Kidney glomerular epithelial cell (primary cell): Measurements from ENCODE around the gene SCMH1.

Experiments used
- DNase-seq: peaks from one replicate; lab custom pipeline; 2025; lab: John Stamatoyannopoulos, UW

SCMH1 gene

DNA sequence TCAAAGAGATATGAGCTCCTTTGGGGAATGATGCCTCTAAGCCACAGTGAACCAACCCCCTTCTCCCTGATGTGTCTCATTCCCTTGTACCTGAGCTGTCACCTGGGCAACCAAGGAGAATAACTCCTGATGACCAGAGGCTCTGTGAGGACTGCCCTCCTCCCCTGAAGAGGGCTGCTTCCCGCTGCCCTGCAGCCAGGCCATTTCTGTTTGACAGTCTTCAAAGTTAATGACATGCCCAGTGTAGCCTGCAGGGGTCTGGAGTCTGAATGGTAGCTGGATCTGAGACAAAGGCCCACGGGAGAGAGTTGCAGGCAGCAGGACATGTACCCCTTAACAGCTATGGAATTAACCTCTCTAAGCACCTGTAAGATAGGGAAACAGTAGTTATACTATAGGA, 217.2 kb downstream of the SCMH1 start:
- DNase-seq: no peak

DNA sequence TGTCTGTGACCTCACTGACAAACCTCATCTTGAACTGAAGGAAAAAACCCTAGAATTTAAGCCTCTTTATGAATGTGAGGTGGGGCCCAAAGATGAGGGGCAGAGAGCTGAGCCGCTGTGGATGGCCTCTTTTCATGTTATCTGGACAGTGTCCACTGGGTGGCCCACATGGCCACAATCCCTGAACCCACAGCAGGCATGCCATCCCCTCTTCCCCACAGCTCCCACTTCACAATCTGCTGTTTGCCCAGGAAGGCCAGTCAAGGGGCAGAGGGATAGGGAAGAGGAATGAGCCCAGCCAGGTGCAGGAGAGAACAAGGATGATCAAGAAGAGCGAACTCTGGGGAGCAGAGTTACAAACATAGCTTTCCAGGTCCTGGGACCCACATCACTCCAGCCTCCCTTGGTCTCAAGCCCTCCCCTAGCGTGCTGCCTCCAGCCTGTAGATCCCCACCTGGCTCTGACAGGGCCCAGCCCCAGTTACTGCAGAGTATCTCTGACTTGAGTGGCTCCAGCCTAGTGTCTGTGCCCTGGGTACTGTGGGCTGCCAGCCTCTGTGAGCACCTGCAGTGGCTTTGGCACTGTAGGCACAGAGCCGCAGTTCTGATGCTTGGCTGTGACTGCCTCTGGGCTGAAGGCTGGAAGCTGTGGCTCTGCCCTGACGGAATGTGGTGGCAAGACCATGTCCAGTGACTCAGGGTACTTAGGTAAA, 218.7 kb downstream of the SCMH1 start:
- DNase-seq: peak; percentile 5

DNA sequence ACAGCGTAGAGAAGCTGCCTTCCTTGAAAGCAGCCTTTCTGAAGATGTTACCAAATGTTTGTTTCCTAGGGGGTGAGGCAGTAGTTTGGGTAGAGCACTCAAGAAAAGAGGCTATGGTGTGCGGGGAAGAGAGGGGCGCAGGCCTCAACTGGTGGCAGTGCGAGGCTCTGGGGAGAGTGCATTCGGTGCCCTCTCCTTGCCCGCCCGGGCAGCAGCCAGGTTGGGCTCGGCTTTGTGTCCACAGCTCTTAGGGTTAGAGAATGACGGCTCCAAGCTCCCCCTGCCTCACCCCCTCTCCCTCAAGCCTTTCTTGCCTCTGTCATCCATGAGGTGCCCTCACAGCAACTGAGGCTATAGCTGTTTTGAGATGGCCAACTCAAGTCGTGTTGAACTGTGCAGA, 219.7 kb downstream of the SCMH1 start:
- no peak for DNase-seq

DNA sequence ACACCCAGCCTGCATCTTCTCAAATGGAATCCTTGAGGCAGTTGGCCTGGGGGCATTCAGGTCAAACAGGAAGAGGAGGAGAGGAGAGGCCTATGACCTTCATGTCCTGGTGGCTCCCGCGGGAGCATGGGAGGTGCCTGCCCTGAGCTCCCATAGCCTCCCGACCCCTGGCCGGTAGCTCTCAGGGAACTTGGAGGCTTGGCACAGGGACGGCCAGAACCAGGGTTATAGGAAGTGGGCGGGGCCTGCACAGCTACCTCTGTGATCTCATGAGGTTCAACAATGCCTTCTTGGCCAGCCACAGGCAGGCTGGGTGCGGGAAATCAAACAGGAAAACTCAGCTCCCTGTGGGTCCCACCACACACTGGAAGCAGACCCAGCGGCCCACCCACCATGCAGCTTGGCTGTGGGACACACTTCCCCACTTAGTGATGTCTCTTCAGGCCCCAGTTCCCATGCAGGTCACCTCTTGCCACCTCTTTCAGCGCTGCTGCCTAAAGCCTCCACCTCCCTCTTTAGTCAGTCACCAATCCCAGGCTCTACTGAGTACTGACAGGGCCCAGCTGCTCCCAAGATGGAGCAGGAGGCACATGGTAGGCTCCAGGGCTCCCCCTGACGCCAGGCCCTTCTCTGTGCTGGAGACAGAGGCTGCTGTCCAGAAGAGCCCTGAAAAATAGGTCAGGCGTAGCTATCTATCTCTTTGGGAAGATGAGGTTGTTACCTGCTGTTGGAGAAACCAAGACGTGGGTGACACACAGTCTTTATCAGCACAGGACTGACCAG, 220.4 kb downstream of the SCMH1 start, which contains the start of gene SLFNL1:
SLFNL1 (minus strand) TSS at position 200 of the 783 bp plus-strand sequence. CDS start 1,065 bp downstream, outside the sequence.
- no peak for DNase-seq

DNA sequence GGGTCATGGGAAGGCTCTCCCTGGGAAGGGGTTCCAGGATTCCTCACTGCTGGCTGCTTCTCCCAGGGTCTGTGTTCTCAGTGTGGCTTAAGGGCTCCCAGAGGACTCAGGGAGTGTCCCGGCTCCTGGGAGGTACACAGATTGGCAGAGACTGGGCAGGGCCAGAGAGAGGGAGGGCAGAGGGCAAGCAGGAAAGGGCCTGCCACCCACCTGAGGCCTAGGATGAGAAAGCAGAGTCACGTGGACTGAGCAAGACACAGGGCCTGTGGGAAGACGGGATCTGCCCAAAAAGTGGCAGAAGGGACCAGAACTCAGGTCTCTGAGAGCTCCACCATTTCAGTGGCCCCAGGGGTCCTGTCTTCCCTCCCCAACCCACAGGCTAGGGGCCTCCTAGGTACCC, 221.5 kb downstream of the SCMH1 start:
- DNase-seq: no peak

DNA sequence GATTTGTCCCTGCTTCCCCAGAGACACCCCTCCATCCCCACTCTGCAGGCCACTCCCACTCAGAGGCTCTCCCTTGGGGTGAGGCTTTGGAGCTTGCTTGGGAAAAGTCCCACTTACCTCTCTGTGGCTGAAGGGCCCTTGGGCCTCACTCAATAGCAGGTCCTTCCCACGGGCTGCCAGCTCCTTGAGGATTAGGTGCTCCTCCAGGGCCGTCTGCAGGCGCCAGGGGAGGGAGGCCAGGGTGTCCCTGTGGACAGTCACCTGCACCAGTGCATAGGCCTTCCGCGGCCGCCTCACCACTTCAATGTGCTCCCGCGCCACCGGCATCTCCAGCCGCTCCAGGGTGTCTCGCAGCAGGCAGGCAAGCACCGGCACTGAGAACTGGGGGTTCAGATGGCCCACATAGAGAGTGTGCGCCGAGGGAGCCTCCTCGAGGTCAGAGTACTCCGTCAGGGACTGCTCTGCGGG, 222.0 kb downstream of the SCMH1 start:
- no peak for DNase-seq

DNA sequence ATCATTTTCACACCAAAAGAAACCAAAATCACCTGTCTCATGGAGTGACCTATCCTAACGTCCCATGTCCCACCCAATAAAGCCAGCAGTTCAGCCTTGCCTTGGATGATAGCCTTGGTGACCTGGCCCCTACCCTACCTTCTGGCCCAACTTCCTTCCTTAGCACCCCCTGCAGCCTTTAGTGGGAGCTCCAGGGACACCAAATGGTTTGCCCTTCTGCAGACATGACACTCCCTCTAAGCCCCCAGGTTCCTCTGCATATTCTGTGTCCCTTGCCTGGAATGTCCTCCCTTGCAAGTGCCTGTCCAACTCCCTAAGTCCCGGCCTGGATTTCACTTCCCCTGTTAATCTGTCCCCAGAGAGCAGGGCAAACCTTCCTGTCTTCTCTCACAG, 222.8 kb downstream of the SCMH1 start:
- DNase-seq: no peak

DNA sequence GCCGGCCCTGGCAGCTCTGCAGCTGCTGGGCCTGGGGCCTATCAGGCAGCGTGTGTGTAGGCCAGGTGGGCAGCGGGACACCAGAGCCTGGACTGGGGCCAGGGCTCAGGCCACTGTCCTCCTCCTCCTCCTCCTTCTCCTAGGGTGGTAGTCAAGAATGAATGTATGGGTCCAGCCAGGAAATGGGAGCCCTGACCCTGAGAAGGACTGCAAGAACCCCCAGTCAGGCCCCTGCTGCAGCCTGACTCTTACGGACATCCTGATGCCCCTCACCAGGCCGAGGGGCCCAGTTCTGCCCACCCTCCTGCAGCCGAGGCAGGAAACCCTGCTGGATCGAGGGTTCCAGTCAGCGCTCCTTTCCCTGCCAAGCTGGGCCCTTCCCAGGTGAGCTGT, 224.1 kb downstream of the SCMH1 start:
- DNase-seq: no peak

DNA sequence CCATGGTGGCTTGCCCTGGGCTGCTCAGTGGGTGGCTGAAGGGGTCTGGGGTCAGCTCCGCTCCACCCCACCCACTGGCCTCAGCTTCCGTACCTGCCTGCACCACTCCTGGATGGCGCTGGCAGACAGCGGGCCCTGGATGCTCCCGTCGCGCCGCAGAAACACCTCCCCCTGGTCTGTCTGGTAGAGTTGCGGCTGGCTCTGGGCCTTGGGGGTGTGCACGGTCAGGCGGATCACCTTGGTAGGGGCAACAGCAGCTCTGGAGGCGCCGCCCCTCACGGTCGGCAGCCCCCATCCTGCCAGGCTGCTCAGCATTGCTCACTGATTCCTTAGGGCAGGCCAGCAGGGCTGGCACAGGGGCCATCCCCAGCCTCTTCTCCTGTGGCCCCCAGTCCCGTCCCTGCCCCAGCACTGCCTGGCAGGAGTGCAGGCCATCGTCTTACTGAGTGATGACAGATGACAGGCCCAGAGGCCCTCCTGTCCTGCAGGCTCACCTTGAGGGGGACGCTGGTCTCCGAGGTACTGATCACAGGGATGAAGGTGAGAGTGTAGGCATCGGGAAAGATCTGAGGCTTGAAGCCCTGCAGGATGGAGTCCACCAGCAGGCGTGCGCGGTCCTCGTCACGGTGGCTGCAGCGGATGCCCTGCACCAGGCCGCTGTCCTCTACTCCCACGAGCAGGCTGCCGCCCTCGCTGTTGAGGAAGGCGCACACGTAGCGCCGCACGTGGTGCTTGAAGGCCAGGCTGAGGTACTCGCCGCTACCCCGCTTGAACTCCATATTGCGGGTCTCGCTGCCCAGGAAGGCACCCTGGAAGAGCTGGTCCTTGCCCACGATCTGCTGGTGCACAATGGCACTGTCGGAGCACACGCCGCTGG, 224.7 kb downstream of the SCMH1 start:
- no peak for DNase-seq

DNA sequence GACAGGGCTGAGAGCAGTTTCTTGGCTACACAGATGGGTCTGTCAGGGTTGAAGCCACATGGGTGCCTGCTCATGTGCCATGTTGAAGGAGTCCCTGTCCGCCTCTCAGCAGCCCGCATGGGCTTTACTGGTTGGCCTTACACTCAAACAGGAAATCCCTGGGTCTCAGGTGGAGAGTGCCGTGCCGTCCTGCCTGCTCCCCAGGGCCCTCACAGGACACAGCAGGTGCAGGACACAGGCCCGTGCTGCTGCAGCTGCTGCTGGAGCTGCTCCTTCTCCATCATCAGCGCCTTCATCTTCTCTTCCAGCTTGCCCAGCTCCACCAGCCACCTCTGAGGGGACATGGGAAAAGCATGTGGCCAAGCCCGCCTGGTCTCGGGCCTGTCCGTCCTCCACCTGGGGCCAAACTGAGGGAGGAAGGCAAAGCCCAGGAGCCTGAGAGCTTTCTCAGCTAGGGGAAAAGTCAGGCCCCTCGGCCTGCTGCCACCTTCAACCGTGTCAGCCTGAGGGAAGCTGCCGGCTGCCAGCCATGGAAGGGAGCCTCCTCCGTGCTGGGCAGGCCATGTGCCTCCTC, 226.1 kb downstream of the SCMH1 start:
- no peak for DNase-seq

DNA sequence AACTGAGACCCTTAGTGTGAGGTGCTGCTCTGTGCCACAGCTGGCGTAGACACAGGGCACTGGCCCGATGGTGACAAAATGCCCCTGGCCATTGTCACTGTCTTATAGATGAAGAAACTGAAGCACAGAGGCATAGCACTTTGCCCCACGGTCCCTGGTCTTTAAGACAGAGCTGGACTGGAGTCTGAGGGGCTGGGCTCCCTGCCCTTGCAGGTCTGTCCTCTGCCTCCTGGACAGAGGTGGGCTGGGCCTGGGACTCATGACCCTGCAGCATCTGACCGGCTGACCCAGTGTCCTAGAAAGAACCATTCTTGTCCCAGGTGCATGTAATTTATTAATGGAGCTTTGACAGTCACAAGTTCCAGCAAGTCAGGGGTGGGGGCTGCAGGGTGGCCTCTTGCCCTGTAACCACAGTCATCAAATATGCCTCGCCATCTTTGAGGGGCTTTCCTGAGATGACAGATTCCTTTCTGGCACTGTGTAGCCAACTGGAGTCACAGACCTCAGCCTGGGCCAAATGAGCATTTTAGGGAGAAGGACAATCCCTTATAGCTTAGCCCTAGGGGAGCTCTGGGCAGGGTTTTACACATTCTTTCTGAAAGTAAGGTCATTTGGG, 226.7 kb downstream of the SCMH1 start:
- DNase-seq: no peak

DNA sequence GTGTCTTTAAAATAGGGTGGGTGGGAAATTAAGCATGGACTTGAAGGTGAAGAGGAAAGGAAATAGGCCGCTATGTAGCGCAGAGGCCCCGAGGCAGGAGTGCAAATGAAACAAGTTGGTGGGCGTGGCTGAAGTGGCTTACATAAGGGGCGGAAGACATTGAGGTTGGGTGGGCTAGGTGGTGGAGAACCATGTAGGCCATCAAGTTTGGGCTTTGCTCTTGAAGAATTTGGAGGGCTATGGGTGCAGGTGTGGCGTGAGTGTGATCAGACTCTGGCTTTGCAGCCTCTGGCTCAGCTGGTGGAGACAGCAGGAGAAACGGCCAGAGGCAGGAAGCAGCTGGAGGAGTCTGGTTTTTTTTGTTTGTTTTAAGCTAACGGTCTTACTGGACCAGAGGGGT, 227.2 kb downstream of the SCMH1 start:
- DNase-seq: no peak

DNA sequence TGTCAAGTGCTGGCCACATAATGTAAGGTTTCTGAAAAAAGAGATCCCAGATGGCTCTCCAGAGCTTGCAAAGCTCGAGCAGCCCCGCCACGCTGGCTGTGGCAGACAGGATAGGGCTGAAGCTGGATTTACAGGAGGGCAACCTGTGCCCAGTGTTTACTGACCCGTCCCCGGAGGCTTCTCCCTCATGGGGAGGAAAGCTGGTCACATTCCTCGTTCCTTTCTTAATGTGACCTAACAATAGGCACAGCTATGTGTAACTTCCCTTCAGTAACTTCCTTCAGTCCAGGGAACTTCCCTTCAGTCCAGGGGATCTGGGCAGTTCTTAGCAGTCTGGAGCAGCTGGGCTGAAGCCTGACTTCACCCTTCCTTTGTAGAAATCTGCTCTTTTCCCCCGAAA, 228.3 kb downstream of the SCMH1 start:
- no peak for DNase-seq

DNA sequence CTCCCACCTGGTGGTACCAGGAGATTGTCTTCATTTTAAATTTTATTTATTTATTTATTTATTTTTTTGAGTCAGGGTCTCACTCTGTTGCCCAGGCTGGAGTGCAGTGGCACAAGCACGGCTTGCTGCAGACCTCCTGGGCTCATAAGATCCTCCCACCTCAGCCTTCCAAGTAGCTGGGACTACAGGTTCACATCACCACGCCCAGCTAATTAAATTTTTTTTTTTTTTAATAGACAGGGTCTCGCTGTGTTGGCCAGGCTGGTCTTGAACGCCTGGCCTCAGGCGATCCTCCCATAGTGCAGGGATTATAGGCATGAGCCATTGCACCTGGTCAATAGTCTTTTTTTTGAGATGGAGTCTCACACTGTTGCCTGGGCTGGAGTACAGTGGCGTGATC, 229.1 kb downstream of the SCMH1 start:
- no peak for DNase-seq

DNA sequence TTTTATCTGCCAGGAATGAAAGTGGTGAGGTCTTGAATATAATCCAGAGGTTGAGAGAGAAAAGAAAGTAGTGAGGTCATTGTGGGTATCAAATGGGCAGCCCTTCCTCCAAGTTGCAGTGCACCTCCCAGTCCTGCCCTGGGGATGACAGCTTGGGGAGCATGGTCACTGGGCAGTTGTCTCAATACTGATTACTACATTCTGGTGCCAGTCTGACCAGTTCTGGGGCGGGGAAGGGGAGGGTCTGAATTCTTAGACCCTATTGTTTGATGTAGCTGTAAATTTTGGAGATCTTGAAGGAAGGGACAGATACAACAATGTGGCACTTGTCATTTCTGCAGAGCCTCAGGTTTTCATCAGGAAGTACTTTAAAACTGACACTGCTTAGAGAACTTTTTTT, 231.8 kb downstream of the SCMH1 start:
- DNase-seq: no peak

DNA sequence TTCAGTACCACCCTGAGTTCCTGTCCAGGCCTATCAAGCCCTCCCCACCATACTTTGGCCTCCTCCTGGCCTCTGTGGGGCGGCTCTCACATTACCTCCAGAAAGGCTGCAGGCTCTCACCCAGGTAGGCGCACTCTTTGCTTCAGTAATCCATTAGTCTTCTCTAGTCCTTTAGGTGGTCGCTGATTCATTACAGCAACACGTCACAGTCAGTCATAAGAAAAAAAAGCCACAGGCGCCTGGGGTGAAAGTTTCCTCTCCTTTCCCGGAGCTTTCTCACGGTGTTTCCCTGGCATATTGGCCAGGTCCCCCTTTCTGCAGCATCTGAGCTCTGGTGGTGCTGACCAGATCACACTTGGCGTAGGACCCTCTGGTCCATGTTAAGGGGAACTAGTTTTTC, 232.6 kb downstream of the SCMH1 start:
- no peak for DNase-seq

DNA sequence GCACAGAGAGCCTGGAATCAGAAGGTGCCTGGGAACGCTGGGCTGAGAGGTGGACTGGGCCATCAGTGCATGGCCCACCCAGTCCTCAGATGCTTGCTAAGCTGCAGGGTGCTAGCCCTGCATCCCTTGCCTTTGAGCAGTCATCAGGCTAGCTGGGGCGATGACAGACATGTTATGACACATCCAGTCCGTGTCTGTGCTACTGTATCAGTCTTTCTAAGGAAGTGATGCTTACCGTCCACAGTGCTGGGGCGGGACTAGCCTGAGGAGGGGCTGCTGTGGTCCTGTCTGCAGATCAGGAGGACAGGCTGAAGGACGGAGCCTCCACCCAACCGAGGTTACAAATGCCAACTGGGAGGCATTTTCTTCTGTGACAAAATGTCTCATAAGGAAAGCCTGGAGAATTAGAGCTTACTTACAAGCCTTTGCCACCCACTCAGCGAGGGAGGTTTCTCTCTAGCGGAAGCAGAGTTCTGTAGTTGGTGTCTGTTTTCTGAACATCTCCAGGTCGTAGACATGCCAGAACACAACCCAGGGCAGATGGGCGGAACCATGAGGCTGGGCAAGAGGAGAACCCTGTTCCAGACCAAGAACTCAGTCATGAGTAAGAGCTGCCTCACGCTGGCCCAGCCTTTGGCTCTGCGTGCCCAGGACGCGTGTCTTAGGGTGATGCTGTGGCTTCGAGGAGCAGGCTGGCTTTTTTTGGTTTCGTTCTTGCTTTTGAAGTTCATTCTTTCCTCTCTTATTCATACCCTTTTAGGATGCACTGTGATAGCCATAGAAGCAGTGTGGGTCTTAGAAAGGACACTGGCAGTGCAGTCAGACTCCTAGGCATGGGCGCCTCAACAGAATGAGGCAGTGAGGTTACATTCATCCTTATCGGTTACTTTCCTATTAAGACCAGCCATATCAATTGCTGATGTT, 234.9 kb downstream of the SCMH1 start:
- no peak for DNase-seq

DNA sequence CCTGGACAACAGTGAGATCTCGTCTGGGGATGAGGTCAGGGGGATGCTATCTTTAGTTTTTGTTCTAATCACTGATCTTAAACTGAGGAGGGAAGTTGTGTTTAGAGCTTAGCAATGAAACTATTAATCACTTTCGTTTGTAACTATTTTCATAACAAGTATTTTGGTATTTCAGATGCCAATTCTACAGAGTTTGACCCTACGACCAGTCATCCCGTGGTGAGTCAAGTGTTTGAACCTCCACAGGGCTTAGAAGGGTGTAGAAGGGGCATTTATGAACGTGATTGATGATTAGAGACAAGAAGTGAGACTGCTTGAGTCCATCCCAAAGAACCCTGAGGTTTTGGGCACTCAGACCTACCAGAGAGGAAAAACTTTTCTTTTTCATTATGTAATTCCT, 236.2 kb downstream of the SCMH1 start:
- no peak for DNase-seq

DNA sequence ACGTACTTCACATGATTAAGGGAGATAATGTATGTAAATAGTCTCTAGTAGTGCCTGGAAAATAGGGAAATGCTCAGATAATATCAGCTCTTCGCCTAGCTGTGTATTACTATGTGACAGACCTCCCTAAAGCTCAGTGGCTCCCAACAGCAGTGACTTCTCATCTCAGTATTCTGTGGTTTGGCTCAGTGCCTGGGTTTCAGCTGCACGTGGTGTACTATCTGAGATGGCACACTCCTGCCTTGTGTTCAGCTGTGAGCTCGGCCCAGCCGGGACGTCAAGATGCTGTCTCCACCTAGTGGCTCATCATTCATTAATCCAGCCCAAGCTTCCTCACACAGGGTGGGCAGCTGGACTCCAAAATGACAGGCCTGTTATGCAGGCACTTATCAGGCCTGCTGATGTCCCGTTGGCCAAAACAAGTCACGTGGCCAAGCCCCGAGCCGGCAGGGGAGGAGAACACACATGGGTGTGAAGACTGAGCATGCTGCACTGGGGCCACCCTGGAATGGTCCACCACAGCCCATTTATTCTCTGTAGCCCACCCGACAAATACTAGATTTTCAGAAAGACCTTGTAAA, 238.4 kb downstream of the SCMH1 start:
- DNase-seq: peak; percentile 100

DNA sequence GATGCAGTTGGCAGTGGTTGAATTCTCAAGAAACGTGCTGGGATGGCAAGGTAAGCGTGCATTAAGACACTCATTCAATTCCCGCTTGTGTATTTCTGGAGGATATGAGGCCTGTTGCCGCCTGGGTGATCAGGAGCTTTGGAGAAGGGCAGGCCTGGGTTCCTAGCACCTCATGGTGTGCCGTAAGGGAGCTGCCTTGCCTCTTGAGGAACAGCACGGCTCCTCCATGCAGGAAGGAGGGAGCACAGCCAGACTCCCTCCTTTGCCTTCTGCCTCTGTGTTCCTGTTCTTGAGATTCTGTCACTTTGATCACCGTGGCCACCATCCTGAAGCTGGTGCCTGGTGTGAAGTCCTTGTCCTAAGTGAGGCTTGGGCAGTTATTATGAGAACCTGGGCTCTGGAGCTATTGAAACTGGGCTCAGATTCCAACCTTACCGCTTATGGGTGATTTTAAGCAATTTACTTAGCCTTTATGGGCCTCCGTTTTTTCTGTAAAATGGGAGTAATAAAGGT, 238.9 kb downstream of the SCMH1 start:
- no peak for DNase-seq
